ENCODE results near the gene HBS1L. TPM values are rescaled to one million over a fixed set of nuclear protein-coding genes. Genes with fewer than 3 reads are reported as not detected.

Gene HBS1L
- total RNA-seq, 4 donors from 2014 or later = 23.8 to 116 (median 69.2) TPM

GRCh38 chr6:135033238-135033637 lies 21.4 kb downstream of the HBS1L start:
- intact Hi-C loops (cut with DNase I; ENCODE audit: low total_unique reads) = no loop called here
- TF ChIP-seq CTCF (IDR thresholded peaks at IDR 0.05) = no peak
- no peak for TF ChIP-seq POLR2A (IDR thresholded peaks at IDR 0.05)
- no peak for DNase-seq
- Histone ChIP-seq H3K9me3 (no peaks in the 10 kb centered on the region), H3K4me1 (no peaks in the 10 kb centered on the region), H3K4me3 (no peak overlapping the region), H3K27me3 (no peaks in the 10 kb centered on the region), H3K36me3 (peaks cover 0 to 3% of the 10 kb centered on the region in 2 donors), H3K27ac (no peak overlapping the region)

DNA sequence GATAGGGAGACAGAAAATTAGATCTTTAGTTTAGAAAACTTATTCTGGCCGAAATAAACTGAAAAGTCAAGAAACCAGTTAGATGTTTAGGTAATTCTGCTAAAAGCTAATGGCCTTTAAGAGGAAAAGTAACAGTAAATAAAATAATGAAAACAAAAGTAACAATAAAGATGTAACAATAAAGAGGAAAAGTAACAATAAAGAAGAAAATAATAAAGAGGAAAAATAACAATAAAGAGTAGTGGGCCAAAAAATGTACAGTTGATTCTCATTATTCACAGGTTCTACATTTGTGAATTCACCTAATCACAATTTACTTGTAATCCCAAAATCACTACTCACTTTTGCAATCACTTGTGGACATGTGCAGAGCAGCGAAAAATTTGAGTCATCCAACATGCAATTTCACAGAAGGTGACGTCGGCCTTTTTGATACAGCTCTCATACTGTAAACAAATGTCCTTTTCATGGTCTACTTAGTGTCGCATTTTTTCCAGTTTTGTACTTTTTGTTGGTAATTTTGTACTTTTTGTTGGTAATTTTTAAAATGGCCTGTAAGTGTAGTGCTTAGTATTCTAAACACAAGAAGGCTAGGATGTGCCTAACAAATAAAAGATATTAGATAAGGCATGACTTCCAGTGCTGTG lies 24.0 kb downstream of the HBS1L start:
- Histone ChIP-seq H3K36me3 (no peaks in the 10 kb centered on the region), H3K9me3 (no peaks in the 10 kb centered on the region), H3K4me3 (no peak overlapping the region), H3K27me3 (no peaks in the 10 kb centered on the region), H3K27ac (no peak overlapping the region), H3K4me1 (no peaks in the 10 kb centered on the region)
- TF ChIP-seq CTCF (IDR thresholded peaks at IDR 0.05) (no peak), POLR2A (IDR thresholded peaks at IDR 0.05) (no peak)
- DNase-seq = no peak
- intact Hi-C loops (cut with DNase I; ENCODE audit: low total_unique reads) = no loop called here

GRCh38 chr6:135030056-135030473 lies 24.6 kb downstream of the HBS1L start:
- TF ChIP-seq CTCF (IDR thresholded peaks at IDR 0.05) (no peak), POLR2A (IDR thresholded peaks at IDR 0.05) (no peak)
- H3K27ac ChIP-seq = no peak overlapping the region
- intact Hi-C loops (cut with DNase I; ENCODE audit: low total_unique reads) = no loop called here
- H3K36me3 ChIP-seq = no peaks in the 10 kb centered on the region
- no peaks in the 10 kb centered on the region for H3K4me1 ChIP-seq
- H3K27me3 ChIP-seq = no peaks in the 10 kb centered on the region
- no peak for DNase-seq
- H3K4me3 ChIP-seq = no peak overlapping the region
- no peaks in the 10 kb centered on the region for H3K9me3 ChIP-seq

DNA sequence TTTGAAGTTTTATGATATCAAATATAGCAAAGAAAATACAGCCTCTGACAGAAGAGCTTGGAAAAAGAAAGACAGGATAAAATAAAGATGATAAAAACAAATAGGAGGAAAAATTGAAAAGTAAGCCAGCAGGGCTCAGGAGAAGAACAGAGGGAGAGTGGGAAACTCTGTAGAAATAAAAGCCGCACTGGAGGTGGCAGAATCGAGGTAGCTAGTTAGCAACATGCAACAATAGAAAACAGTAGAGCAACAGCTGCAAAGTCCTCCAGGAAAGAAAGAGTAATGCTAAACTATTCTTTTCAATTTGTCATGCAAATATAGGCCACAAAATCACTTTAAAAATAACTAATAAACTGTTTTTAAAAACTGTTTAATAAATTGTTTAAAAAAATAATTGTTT lies 28.8 kb downstream of the HBS1L start:
- no peaks in the 10 kb centered on the region for H3K9me3 ChIP-seq
- DNase-seq = no peak
- H3K27me3 ChIP-seq = no peaks in the 10 kb centered on the region
- H3K36me3 ChIP-seq = no peaks in the 10 kb centered on the region
- no peaks in the 10 kb centered on the region for H3K4me1 ChIP-seq
- TF ChIP-seq CTCF (IDR thresholded peaks at IDR 0.05) (no peak), POLR2A (IDR thresholded peaks at IDR 0.05) (no peak)
- H3K27ac ChIP-seq = no peak overlapping the region
- intact Hi-C loops (cut with DNase I; ENCODE audit: low total_unique reads) = no loop called here
- H3K4me3 ChIP-seq = no peak overlapping the region

DNA sequence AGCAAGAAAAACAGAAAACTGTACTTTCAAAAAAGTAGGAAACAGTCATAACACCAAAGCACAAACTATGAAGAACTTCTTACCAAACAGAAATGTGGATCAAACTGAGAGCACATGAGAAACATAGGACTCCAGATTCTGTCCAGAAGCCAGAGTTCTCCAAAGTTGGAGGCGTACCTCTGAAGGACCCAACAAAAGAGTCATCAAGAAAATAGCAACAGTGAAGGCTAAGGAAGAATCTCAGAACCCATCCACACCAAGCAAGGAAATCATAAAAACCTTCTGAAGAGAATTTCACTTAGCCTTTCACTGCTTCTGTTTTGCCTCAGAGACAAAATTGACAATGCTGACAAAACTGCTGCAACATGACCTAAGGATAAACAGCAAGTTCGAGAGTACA lies 29.4 kb downstream of the HBS1L start:
- intact Hi-C loops (cut with DNase I; ENCODE audit: low total_unique reads) = no loop called here
- H3K27ac ChIP-seq = no peak overlapping the region
- TF ChIP-seq CTCF (IDR thresholded peaks at IDR 0.05) (no peak), POLR2A (IDR thresholded peaks at IDR 0.05) (no peak)
- no peaks in the 10 kb centered on the region for H3K9me3 ChIP-seq
- H3K36me3 ChIP-seq = no peaks in the 10 kb centered on the region
- no peak for DNase-seq
- H3K4me3 ChIP-seq = no peak overlapping the region
- no peaks in the 10 kb centered on the region for H3K27me3 ChIP-seq
- no peaks in the 10 kb centered on the region for H3K4me1 ChIP-seq

Data from uterus (tissue), 4 donors.